ENCODE measurements around the gene EDN2. TPM values are rescaled to one million over a fixed set of nuclear protein-coding genes. Genes with fewer than 3 reads are reported as not detected.
A peak's percentile ranks its signal among the peaks of the same experiment; 100 is the strongest.

Gene EDN2
- total and polyA plus RNA-seq, 4 donors, result 0.10 to 0.13 TPM; not detected in 2

DNA sequence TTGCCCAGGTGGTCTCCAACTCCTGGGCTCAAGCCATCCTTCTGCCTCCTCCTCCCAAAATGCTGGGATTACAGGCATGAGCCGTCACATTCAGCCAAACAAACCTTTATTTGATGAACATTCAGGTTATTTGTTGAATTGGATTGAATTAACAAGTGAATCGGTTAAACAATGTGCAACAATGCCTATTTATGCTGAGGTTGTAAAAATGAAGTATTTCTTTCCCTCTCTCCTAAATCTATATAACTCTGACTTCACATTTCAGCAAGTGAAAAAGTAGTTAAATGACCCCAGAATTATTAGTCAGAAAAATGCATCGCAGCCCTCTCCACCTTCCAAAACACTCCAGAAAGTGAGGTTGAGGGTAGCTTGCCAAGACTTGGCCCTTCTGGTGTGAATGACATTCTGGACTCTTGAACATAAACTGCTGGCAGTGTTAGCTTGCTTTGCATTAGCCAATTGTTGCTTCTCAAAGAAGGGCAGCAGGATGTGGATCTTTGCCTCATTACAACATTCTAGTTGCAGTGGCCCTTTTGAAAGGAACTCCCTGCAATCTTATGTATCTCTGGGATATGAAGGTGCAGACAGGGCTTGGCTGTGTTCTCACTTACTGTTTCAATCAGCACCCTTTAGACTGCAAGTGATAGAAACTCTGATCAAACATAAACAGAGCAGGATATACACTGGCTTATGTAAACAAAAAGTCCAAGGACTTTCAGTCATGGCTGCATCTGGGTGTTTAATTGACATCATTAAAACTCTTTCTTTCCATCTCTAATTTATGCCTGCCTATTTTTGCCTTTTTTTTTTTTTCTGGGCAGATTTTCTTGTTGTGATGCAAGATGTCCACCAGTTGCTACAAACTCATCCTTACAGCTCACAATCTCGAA, 22.4 kb downstream of the EDN2 start:
- Histone ChIP-seq H3K4me3 (ENCODE audit: low read depth in 1 of 3, low read length in 3 of 3) (no peak overlapping the region), H3K9me3 (ENCODE audit: control insufficient read depth in 4 of 4, low read length in 3 of 4) (no peaks in the 10 kb centered on the region), H3K27me3 (ENCODE audit: control insufficient read depth in 4 of 4, insufficient read depth in 4 of 4, low read length in 3 of 4) (no peaks in the 10 kb centered on the region), H3K9ac (ENCODE audit: low read depth in 1 of 2, low read length in 2 of 2) (no peak overlapping the region), H3K4me1 (ENCODE audit: control insufficient read depth in 4 of 4, insufficient read depth in 4 of 4, low read length in 3 of 4) (peaks cover 0 to 5% (median 2%) of the 10 kb centered on the region in 4 donors), H3K27ac (ENCODE audit: low read depth in 1 of 2, low read length in 2 of 2) (no peak overlapping the region), H3K36me3 (ENCODE audit: control insufficient read depth in 4 of 4, insufficient read depth in 3 of 4, low read depth in 1 of 4, low read length in 3 of 4) (no peaks in the 10 kb centered on the region)
- no peak for DNase-seq (ENCODE audit: low spot score)
- WGBS, result 73% methylated on average over 4 of the region's 4 CpGs
- no peak for TF ChIP-seq NR2F2 (IDR thresholded peaks at IDR 0.05)
- TF ChIP-seq, protein P1, sequence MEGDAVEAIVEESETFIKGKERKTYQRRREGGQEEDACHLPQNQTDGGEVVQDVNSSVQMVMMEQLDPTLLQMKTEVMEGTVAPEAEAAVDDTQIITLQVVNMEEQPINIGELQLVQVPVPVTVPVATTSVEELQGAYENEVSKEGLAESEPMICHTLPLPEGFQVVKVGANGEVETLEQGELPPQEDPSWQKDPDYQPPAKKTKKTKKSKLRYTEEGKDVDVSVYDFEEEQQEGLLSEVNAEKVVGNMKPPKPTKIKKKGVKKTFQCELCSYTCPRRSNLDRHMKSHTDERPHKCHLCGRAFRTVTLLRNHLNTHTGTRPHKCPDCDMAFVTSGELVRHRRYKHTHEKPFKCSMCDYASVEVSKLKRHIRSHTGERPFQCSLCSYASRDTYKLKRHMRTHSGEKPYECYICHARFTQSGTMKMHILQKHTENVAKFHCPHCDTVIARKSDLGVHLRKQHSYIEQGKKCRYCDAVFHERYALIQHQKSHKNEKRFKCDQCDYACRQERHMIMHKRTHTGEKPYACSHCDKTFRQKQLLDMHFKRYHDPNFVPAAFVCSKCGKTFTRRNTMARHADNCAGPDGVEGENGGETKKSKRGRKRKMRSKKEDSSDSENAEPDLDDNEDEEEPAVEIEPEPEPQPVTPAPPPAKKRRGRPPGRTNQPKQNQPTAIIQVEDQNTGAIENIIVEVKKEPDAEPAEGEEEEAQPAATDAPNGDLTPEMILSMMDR (IDR thresholded peaks at IDR 0.05; ENCODE audit: low read depth, low read length, missing input control), result no peak
- TF ChIP-seq FOXA1 (IDR thresholded peaks at IDR 0.05), result no peak
- TF ChIP-seq JUND (IDR thresholded peaks at IDR 0.05), result peak in 1 of 2 donors; percentile 11
- no peak for TF ChIP-seq YY1 (IDR thresholded peaks at IDR 0.05)
- peak; percentile 50 to 56 for TF ChIP-seq HNF4A (conservative IDR thresholded peaks at IDR 0.05)

DNA sequence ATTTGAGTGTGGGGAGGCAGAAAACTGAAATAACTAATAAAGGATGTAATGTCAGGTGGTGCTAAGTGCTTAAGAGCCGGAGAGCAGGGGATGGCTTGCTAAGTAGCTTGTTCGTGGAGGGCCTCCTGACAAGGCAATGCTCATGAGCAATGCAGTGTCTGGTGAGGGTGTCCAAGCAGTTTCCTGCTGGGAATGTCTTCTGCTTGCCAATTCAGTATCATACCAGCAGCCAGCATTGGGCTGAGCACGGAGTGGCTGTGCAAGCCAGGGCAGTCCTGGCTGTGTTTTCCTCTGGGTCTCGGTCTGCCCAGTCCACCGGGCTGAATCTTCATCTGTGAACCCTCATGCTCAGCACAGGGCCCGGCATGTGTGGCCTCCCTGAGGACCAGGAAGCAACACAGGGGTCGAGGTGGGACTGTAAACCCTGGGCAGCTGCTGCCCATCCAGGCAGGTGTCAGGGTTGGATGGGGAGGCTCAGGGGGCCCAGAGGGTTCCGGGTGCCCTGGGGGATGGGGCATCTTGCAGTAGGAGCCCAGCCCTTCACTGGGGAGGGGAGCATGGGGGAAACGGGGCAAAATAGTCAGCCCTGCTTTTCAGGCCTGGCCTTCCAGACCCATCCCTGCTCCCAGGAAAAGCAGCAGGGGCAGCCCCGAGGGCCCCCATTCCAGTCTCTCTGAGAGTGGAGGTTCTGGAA, 27.5 kb downstream of the EDN2 start:
- no peak for DNase-seq (ENCODE audit: low spot score)
- H3K4me1 ChIP-seq (ENCODE audit: control insufficient read depth in 4 of 4, insufficient read depth in 4 of 4, low read length in 3 of 4), result peaks cover 0 to 3% (median under 1%) of the 10 kb centered on the region in 4 donors
- WGBS, result 91% methylated on average over 10 of the region's 10 CpGs
- H3K9ac ChIP-seq (ENCODE audit: low read depth in 1 of 2, low read length in 2 of 2), result no peak overlapping the region
- no peak overlapping the region for H3K27ac ChIP-seq (ENCODE audit: low read depth in 1 of 2, low read length in 2 of 2)
- H3K36me3 ChIP-seq (ENCODE audit: control insufficient read depth in 4 of 4, insufficient read depth in 3 of 4, low read depth in 1 of 4, low read length in 3 of 4), result no peaks in the 10 kb centered on the region
- no peak overlapping the region for H3K4me3 ChIP-seq (ENCODE audit: low read depth in 1 of 3, low read length in 3 of 3)
- H3K9me3 ChIP-seq (ENCODE audit: control insufficient read depth in 4 of 4, low read length in 3 of 4), result no peaks in the 10 kb centered on the region
- H3K27me3 ChIP-seq (ENCODE audit: control insufficient read depth in 4 of 4, insufficient read depth in 4 of 4, low read length in 3 of 4), result no peaks in the 10 kb centered on the region
- TF ChIP-seq TAF1 (conservative IDR thresholded peaks at IDR 0.05) (no peak), FOXA1 (IDR thresholded peaks at IDR 0.05) (no peak), FOXA2 (IDR thresholded peaks at IDR 0.05) (no peak), JUND (IDR thresholded peaks at IDR 0.05) (no peak), NR2F2 (IDR thresholded peaks at IDR 0.05) (no peak), REST (IDR thresholded peaks at IDR 0.05) (no peak), EGR1 (IDR thresholded peaks at IDR 0.05; ENCODE audit: low read depth in 2 of 2) (no peak), HNF4A (conservative IDR thresholded peaks at IDR 0.05) (no peak), HNF4G (IDR thresholded peaks at IDR 0.05) (no peak), SP1 (IDR thresholded peaks at IDR 0.05) (no peak), YY1 (IDR thresholded peaks at IDR 0.05) (no peak), GABPA (IDR thresholded peaks at IDR 0.05 in 1 of 2, conservative IDR thresholded peaks at IDR 0.05 in 1 of 2) (no peak), RAD21 (IDR thresholded peaks at IDR 0.05) (no peak), MAX (IDR thresholded peaks at IDR 0.05) (no peak)
- TF ChIP-seq, protein P2, sequence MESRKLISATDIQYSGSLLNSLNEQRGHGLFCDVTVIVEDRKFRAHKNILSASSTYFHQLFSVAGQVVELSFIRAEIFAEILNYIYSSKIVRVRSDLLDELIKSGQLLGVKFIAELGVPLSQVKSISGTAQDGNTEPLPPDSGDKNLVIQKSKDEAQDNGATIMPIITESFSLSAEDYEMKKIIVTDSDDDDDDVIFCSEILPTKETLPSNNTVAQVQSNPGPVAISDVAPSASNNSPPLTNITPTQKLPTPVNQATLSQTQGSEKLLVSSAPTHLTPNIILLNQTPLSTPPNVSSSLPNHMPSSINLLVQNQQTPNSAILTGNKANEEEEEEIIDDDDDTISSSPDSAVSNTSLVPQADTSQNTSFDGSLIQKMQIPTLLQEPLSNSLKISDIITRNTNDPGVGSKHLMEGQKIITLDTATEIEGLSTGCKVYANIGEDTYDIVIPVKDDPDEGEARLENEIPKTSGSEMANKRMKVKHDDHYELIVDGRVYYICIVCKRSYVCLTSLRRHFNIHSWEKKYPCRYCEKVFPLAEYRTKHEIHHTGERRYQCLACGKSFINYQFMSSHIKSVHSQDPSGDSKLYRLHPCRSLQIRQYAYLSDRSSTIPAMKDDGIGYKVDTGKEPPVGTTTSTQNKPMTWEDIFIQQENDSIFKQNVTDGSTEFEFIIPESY (IDR thresholded peaks at IDR 0.05), result no peak
- TF ChIP-seq, protein P1 (IDR thresholded peaks at IDR 0.05; ENCODE audit: low read depth, low read length, missing input control), result no peak
- TF ChIP-seq, protein P3, sequence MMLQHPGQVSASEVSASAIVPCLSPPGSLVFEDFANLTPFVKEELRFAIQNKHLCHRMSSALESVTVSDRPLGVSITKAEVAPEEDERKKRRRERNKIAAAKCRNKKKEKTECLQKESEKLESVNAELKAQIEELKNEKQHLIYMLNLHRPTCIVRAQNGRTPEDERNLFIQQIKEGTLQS (IDR thresholded peaks at IDR 0.05), result no peak

Data from liver (tissue), 9 donors.